HG03439 (cell line): ENCODE measurements around the gene RPGRIP1L.

Source experiments
- ATAC-seq: cut with Tn5 transposase; IDR thresholded peaks from one replicate; pipeline ENCODE4 v1.9.1; 2021; ENCODE audit warnings: mild to moderate bottlenecking, moderate library complexity; ENCODE audit not compliant: unreplicated experiment

The RPGRIP1L gene

DNA sequence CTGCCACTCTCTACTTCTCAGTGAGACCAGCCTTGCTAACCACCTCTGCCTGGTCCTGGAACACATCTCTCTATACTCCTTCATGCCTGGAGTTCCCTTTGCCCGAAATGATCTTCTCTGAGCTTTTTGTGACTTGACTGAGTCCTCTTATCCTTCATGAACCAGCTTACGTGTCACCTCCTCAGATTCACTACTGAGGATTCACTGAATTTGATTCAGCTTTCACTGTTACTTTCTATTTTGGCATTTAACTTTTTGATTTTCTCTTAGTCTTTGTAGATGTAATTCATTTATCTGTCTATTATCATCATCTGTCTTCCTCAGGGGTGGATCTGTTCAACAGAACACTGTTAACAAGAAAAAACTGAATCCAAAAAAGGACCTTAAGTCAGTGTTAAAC is 95.6 kb downstream of the RPGRIP1L start:
- no peak for ATAC-seq

- ATAC-seq, result no peak
Observed at GRCh38 chr16:53605831-53606400, 97.7 kb downstream of the RPGRIP1L start.

- ATAC-seq, result no peak
Observed at GRCh38 chr16:53605356-53605755, 98.3 kb downstream of the RPGRIP1L start.

GRCh38 chr16:53601961-53602360 is 101.7 kb downstream of the RPGRIP1L start:
- no peak for ATAC-seq

GRCh38 chr16:53600616-53601015 is 103.0 kb downstream of the RPGRIP1L start:
- ATAC-seq, result no peak

- no peak for ATAC-seq
Observed at GRCh38 chr16:53600126-53600525, 103.5 kb downstream of the RPGRIP1L start.

- no peak for ATAC-seq
Observed at GRCh38 chr16:53599548-53599947, 104.1 kb downstream of the RPGRIP1L start.

GRCh38 chr16:53598511-53599275 is 105.0 kb downstream of the RPGRIP1L start:
- ATAC-seq, result no peak

DNA sequence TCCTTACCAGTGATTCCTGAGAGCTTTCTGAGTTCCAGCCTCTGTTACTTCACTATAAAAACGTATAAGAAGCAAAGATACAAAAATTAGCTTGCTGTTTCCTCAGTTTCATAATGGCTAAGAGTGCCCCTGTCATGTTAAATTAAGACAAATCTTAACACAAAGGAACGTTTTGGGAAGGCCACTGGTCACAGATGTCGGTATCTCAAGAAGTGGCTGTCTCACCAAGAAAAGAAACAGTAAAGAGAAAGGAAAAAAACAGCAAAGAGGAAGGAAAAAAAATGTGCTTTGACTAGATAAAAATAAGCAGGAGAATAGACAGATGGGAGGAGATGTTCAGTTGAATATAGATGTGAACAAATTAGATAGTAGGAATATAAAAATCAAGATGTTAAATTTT is 105.9 kb downstream of the RPGRIP1L start:
- no peak for ATAC-seq

- ATAC-seq, result no peak
Observed at GRCh38 chr16:53588081-53588648, 115.5 kb downstream of the RPGRIP1L start.

DNA sequence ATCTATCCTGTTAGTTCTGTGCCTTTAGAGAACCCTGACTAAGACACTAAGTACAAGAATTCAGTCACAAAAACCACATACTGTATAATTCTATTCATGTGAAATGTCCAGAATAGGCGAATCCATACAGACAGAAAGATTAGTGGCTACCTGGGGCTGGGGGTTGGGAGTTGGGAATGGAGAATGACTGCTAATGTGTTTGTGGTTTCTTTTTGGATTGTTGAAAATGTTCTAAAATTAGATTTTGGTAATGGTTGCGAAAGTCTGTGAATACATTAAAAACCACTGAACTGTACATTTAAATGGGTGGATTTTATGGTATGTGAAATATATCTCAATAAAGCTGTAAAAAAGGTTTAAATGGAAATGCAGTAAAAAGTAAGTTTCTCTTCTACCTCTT is 120.3 kb downstream of the RPGRIP1L start:
- ATAC-seq, result no peak

- no peak for ATAC-seq
Observed at GRCh38 chr16:53581784-53582183, 121.9 kb downstream of the RPGRIP1L start.

- ATAC-seq, result no peak
Observed at GRCh38 chr16:53580038-53580802, 123.4 kb downstream of the RPGRIP1L start.

DNA sequence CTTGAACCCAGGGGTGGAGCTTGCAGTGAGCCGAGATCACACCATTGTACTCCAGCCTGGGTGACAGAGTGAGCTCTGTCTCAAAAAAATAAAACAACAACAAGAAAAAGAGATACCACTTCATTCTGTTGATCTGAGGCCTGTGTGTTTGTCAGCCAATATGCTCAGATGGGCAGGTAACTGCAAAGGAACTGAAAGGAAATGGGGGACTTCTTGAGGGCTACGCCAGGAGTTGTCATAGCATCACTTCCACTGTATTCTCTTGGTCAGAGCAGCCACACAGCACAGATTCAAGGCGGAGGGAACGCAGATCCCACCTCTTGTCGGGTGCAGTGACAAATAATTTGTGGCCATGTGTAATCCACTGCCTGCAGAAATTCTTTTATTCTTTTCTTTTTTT is 126.8 kb downstream of the RPGRIP1L start:
- no peak for ATAC-seq

DNA sequence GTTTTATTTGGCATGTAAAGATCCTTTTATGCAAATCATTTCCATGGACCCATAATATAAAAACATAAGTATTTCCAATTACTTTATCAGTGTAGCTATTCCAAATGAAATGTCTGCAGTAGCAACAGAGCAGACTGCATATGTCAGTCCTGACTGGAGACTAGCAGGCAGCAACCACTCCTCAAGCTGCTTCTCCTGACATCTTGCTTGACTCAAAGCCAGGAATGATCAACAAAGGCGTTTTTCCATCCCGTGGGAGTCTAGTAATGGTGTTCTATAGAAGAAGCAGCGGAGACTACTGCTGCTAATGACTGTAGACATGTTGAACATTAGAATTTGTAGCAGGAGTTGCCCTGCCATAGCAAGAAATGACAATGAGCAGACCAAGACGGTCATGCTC is 127.4 kb downstream of the RPGRIP1L start:
- no peak for ATAC-seq

DNA sequence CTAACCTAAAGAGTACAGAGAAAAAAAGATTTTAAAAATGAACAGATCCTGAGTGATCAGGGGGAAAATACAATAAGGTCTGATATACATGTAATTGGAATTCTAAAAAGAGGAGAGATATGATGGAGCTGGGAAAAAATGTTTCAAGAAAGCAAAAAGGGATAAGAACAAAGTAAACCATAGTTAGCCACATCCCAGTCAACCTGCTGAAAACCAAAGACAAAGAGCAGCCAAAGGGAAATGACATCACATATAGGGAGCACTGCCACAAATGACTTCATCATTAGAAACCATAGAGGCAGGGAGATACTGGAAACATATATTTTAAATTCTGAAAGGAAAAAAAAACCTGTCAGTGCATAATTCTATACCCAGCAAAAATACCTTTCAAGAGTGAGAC is 131.9 kb downstream of the RPGRIP1L start:
- no peak for ATAC-seq

- no peak for ATAC-seq
Observed at GRCh38 chr16:53566552-53567245, 137.0 kb downstream of the RPGRIP1L start.

GRCh38 chr16:53565296-53565863 is 138.3 kb downstream of the RPGRIP1L start:
- no peak for ATAC-seq

GRCh38 chr16:53563426-53563825 is 140.2 kb downstream of the RPGRIP1L start:
- ATAC-seq, result no peak

DNA sequence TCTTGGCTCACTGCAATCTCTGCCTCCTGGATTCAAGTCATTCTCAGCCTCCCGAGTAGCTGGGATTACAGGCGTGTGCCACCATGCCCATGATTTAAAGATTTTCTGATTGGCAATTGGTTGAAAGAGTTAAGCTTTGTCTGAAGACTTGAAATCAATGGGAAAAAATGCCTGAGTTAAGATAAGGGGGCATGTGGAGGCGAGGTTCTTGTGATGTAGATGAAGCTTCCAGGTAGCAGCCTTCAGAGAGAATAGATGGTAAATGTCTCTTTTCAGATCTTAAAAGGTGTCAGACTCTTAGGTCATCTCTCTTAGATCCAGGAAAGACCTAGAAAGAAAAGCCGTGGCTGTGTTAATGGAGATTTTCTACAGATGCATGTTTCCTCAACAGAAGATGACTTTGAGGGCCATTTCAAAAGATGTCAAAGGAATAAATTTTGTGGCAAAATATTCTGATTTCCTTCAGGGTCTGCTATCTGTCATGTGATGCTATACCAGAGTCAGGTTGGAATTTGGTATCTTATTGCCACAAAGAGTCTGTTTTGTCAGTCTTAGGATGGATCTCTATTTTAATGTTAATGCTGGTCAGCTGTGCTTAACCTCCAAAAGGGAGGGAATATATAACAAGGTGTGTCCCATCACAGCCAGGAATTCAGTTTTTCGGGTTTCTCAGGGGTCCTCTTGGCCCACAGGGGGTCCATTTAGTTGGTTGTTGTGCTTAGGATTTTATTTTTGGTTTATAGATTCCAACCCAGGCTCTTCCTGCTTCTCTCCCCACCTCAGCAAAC is 142.4 kb downstream of the RPGRIP1L start:
- no peak for ATAC-seq
